K562 (cell line): ENCODE results near the gene RAB5A. TPM values are rescaled to one million over a fixed set of nuclear protein-coding genes. Genes with fewer than 3 reads are reported as not detected.

ENCODE experiments used
- CHCHD3 ChIP-seq: fragments of 250-450 bp; sonication (Bioruptor Pico); IDR thresholded peaks from 2 replicates; pipeline ENCODE4 v2.1.2; 2022; ENCODE audit warnings: mild to moderate bottlenecking
- DIDO1 ChIP-seq: fragments of 450-650 bp; IDR thresholded peaks from 2 replicates; pipeline ENCODE4 v1.6.1; 2016; ENCODE audit warnings: low read depth, missing biosample characterization, missing genetic modification characterization
- FOXK2 ChIP-seq, 2 experiments: fragments of 450-650 bp; IDR thresholded peaks in 1 of 2; conservative IDR thresholded peaks in 1 of 2; 2 replicates each; pipeline ENCODE4 v1.6.1; 2016; ENCODE audit warnings: low read depth in 2 of 2, mild to moderate bottlenecking in 1 of 2
- HMBOX1 ChIP-seq: sonication (generic); IDR thresholded peaks from 2 replicates; pipeline ENCODE4 v1.6.1; 2016
- ILF3 ChIP-seq: fragments of 450-650 bp; IDR thresholded peaks from 2 replicates; pipeline ENCODE4 v1.6.1; 2018; ENCODE audit warnings: antibody characterized with exemption, mild to moderate bottlenecking, moderate library complexity, borderline replicate concordance
- KAT2B ChIP-seq: IDR thresholded peaks from one replicate; pipeline ENCODE4 v1.6.1; 2012; ENCODE audit warnings: low read depth, mild to moderate bottlenecking, control low read depth, inconsistent platforms, low read length, moderate library complexity
- KLF13 ChIP-seq: fragments of 450-650 bp; IDR thresholded peaks from 2 replicates; pipeline ENCODE4 v1.6.1; 2016; ENCODE audit warnings: missing genetic modification characterization, low read depth, mild to moderate bottlenecking, missing compliant biosample characterization, moderate library complexity, borderline replicate concordance
- MCM7 ChIP-seq, 2 experiments: fragments of 450-650 bp; IDR thresholded peaks; 2 replicates each; pipeline ENCODE4 v1.6.1; 2016 to 2018
- MEF2D ChIP-seq: conservative IDR thresholded peaks from 2 replicates; pipeline ENCODE4 v1.6.1; 2016; ENCODE audit warnings: low read depth, missing genetic modification characterization, missing compliant biosample characterization
- NFE2 ChIP-seq: IDR thresholded peaks from 2 replicates; pipeline ENCODE4 v1.6.1; 2014; ENCODE audit warnings: antibody characterized with exemption, low read depth
- POLR3A ChIP-seq: IDR thresholded peaks from 2 replicates; pipeline ENCODE4 v1.6.1; 2011; ENCODE audit warnings: borderline replicate concordance, mild to moderate bottlenecking, moderate library complexity; ENCODE audit not compliant: insufficient read length, insufficient read depth; ENCODE audit errors: extremely low read depth
- RBM14 ChIP-seq: fragments of 200-400 bp; formaldehyde crosslinking; IDR thresholded peaks from 2 replicates; pipeline ENCODE4 v1.6.1; 2018; ENCODE audit warnings: low read depth, mild to moderate bottlenecking, low read length, moderate library complexity, borderline replicate concordance; ENCODE audit not compliant: insufficient read depth
- RBM15 ChIP-seq: fragments of 200-400 bp; formaldehyde crosslinking; IDR thresholded peaks from 2 replicates; pipeline ENCODE4 v1.6.1; 2018; ENCODE audit warnings: mild to moderate bottlenecking, low read length, moderate library complexity; ENCODE audit not compliant: insufficient read depth
- TARDBP ChIP-seq: fragments of 450-650 bp; IDR thresholded peaks from 2 replicates; pipeline ENCODE4 v1.6.1; 2016
- TRIM28 ChIP-seq: fragments of 450-650 bp; IDR thresholded peaks from 2 replicates; pipeline ENCODE4 v1.6.1; 2017
- ZBTB17 ChIP-seq: fragments of 450-650 bp; formaldehyde crosslinking; IDR thresholded peaks from 2 replicates; pipeline ENCODE4 v1.4.0; 2020; ENCODE audit warnings: mild to moderate bottlenecking
- ZNF324 ChIP-seq: fragments of 250-450 bp; sonication (Bioruptor Pico); IDR thresholded peaks from 2 replicates; pipeline ENCODE4 v1.4.0; 2020; ENCODE audit warnings: mild to moderate bottlenecking
- ZNF354B ChIP-seq: fragments of 250-450 bp; sonication (Bioruptor Pico); IDR thresholded peaks from 2 replicates; pipeline ENCODE4 v1.4.0; 2020
- ZNF583 ChIP-seq: fragments of 250-450 bp; sonication (Bioruptor Pico); IDR thresholded peaks from 2 replicates; pipeline ENCODE4 v1.4.0; 2020
- ZNF717 ChIP-seq: fragments of 250-450 bp; sonication (Bioruptor Pico); IDR thresholded peaks from 2 replicates; pipeline ENCODE4 v1.5.0; 2021
- polyA plus RNA-seq, 8 experiments: library from polyadenylated mRNA; depleted of rRNA in 4 of 8; stranded (reverse) in 5 of 8; unstranded in 3 of 8; fragments of >200 nt; fragmentation: Nextera tagmentation in 2 of 8; fragmentation: Illumina TruSeq in 1 of 8; extraction: Ambion mirVana in 2 of 8; extraction: Trizol in 1 of 8; gene quantifications; 2 replicates each; pipeline versions ENCODE4 v1.2.1 to v1.2.3, GENCODE V29; 2011 to 2014; ENCODE audit warnings: inconsistent platforms in 1 of 8, missing spikeins in 1 of 8
- total RNA-seq, 7 experiments: library from RNA; depleted of rRNA in 6 of 7; stranded (reverse); fragments of >200 nt in 6 of 7; fragmentation: Illumina TruSeq in 2 of 7; extraction: Trizol in 2 of 7; gene quantifications; 2 replicates each; pipeline versions ENCODE4 v1.2.1 to v1.2.3, GENCODE V29; 2011 to 2021; ENCODE audit warnings: low replicate concordance in 1 of 7
- TF ChIP-seq, protein P1 (sequence below): sonication (generic); formaldehyde crosslinking; IDR thresholded peaks from 2 replicates; pipeline ENCODE4 v1.8.0; 2022; ENCODE audit warnings: mild to moderate bottlenecking, low read depth, missing genetic modification reagents
- TF ChIP-seq, protein P2 (sequence below): fragments of 450-650 bp; conservative IDR thresholded peaks from 2 replicates; pipeline ENCODE4 v1.6.1; 2016; ENCODE audit warnings: missing genetic modification characterization, low read depth, mild to moderate bottlenecking, missing compliant biosample characterization, moderate library complexity
- TF ChIP-seq, protein P3 (sequence below), 2 experiments: fragments of 450-650 bp; conservative IDR thresholded peaks; 2 replicates each; pipeline ENCODE4 v1.6.1; 2017; ENCODE audit warnings: mild to moderate bottlenecking in 2 of 2, moderate library complexity in 2 of 2
- TF ChIP-seq, protein P4 (sequence below): sonication (generic); formaldehyde crosslinking; IDR thresholded peaks from 2 replicates; pipeline ENCODE4 v1.8.0; 2022; ENCODE audit warnings: mild to moderate bottlenecking, missing genetic modification reagents

RAB5A gene
- total and polyA plus RNA-seq, 9 of the 15 experiments (the other 6 are each of a cell fraction or from before 2014, with no cell fraction given): 28.3 to 64.2 (median 49.0) TPM

DNA sequence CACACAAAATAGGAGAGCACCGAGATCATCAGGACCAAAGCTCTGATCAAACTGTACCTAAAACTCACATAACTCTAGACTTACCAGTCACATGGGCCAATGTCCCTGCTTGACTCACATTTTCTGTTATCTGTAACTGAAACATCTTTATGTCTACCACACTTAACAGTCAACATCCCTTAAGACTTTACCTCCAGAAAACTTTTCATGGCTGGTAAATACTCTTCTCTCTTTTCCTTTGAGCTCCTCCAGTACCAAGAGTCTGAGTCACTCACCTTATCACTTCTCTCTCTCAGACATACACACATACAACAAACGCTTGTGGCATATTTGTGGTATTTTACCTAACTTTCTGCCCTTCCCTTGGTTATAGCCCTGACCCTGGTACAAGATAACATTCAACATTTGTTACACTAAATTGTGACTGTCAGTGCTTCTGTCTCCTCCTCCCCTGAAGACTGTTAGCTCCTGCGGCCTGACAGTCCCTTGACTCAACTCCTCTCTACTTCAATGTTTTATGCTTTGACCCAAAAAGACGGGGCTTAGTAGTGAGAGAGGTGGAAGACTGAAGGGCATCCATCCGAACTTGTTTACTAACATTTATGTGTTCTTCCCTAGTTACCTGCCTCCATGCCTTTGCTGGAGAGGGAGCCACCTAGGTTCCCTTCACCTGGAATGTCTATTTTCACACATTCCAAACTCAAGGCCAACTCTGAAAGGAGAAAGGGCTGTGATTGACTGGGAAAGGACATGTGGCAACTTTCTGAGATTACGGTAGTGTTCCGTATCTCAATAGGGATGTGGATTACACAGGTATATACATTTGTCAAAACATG, 9.2 kb upstream of the RAB5A start (continued):
- TF ChIP-seq TARDBP: no peak
- TF ChIP-seq NFE2: peak; percentile 57
- TF ChIP-seq, protein P1, sequence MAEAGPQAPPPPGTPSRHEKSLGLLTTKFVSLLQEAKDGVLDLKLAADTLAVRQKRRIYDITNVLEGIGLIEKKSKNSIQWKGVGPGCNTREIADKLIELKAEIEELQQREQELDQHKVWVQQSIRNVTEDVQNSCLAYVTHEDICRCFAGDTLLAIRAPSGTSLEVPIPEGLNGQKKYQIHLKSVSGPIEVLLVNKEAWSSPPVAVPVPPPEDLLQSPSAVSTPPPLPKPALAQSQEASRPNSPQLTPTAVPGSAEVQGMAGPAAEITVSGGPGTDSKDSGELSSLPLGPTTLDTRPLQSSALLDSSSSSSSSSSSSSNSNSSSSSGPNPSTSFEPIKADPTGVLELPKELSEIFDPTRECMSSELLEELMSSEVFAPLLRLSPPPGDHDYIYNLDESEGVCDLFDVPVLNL: no peak
- TF ChIP-seq CHCHD3 (CRISPR knock-in tag): no peak
- TF ChIP-seq, protein P2, sequence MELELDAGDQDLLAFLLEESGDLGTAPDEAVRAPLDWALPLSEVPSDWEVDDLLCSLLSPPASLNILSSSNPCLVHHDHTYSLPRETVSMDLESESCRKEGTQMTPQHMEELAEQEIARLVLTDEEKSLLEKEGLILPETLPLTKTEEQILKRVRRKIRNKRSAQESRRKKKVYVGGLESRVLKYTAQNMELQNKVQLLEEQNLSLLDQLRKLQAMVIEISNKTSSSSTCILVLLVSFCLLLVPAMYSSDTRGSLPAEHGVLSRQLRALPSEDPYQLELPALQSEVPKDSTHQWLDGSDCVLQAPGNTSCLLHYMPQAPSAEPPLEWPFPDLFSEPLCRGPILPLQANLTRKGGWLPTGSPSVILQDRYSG: no peak
- no peak for TF ChIP-seq KLF13 (tag)
- no peak for TF ChIP-seq KAT2B
- TF ChIP-seq ZNF583 (CRISPR knock-in tag): no peak
- 0 out of 2 replicates have a peak, but pooled peaks have one; percentile 19 for TF ChIP-seq ZNF354B (CRISPR knock-in tag)
- peak; percentile 95 for TF ChIP-seq HMBOX1
- TF ChIP-seq DIDO1: no peak
- no peak for TF ChIP-seq ZNF717 (CRISPR knock-in tag)
- TF ChIP-seq, protein P3, sequence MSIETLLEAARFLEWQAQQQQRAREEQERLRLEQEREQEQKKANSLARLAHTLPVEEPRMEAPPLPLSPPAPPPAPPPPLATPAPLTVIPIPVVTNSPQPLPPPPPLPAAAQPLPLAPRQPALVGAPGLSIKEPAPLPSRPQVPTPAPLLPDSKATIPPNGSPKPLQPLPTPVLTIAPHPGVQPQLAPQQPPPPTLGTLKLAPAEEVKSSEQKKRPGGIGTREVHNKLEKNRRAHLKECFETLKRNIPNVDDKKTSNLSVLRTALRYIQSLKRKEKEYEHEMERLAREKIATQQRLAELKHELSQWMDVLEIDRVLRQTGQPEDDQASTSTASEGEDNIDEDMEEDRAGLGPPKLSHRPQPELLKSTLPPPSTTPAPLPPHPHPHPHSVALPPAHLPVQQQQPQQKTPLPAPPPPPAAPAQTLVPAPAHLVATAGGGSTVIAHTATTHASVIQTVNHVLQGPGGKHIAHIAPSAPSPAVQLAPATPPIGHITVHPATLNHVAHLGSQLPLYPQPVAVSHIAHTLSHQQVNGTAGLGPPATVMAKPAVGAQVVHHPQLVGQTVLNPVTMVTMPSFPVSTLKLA (conservative IDR thresholded peaks at IDR 0.05): peak; percentile 1 to 49; a peak in 1 of 4 replicates
- no peak for TF ChIP-seq TRIM28
- TF ChIP-seq ZBTB17 (CRISPR knock-in tag): peak; percentile 44; the same call in 1 of the 2 replicates
- TF ChIP-seq RBM14: no peak
- TF ChIP-seq ZNF324: no peak
- peak; percentile 66; the same call in 1 of the 2 replicates for TF ChIP-seq MEF2D
- peak; percentile 56 to 63; a peak in 2 of 4 replicates for TF ChIP-seq FOXK2 (conservative IDR thresholded peaks at IDR 0.05 in 1 of 2, IDR thresholded peaks at IDR 0.05 in 1 of 2; ENCODE audit: low read depth in 2 of 2)
- TF ChIP-seq MCM7 (IDR thresholded peaks at IDR 0.05): no peak
- no peak for TF ChIP-seq ILF3
- no peak for TF ChIP-seq POLR3A
- TF ChIP-seq RBM15: no peak
- TF ChIP-seq, protein P4, sequence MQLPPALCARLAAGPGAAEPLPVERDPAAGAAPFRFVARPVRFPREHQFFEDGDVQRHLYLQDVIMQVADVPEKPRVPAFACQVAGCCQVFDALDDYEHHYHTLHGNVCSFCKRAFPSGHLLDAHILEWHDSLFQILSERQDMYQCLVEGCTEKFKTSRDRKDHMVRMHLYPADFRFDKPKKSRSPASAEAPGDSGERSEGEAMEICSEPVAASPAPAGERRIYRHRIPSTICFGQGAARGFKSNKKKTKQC (CRISPR knock-in tag): no peak
